Fibroblast of peridontal ligament (primary cell): Measurements from ENCODE around the gene TEX47.

ENCODE experiments used
- DNase-seq: peaks from one replicate; pipeline ENCODE4 v3.0.0-alpha.2; 2010; ENCODE audit errors: extremely low read depth

Gene TEX47

DNA sequence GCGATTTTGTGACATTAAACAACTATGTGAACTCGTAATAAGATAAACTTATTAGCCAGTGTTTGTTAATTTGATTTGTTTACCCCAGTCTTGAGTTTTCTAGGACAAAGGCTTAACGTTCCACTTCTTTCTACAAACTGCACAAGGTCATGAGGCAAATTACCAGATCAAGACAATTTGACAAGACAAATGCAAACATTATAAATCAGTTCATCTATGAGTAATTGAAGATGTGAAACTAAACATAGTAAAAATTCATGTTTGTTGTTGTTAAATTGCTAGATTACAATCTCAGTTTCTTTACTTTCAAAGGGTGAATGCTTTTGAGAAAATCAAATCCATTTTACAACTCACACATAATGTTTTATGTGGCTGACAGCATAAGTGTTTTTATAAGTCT lies 49.4 kb downstream of the TEX47 start:
- DNase-seq, result no peak
